Aorta (tissue), 4 donors: Measurements from ENCODE around the gene SERINC5. TPM values are rescaled to one million over a fixed set of nuclear protein-coding genes. Genes with fewer than 3 reads are reported as not detected.

ENCODE experiments used
- polyA plus RNA-seq, 2 donors: library from polyadenylated mRNA; stranded (reverse); fragments of 200-250 nt; gene quantifications; one replicate each; pipeline ENCODE4 v1.2.3, GENCODE V29; 2013
- total RNA-seq, 2 donors: library from RNA; stranded (reverse); fragmentation: NEBNext Ultra II Directional; extraction: Animal tissue kit (Norgen Biotek cat#: 25700); gene quantifications; one replicate each; pipeline ENCODE4 v1.2.1, GENCODE V29; 2021
- donor health status: healthy with polysubstance abuse.
- donor health status: Bipolar disorder and iron deficiency.
- donor health status: DM: no; HTN: no; CAD: no.
- donor health status: DM: yes; HTN: yes; CAD: no.

The SERINC5 gene
- total and polyA plus RNA-seq, 4 donors, result 1.4 to 22.1 (median 8.6) TPM

Other genes with a start within 250 kb of the SERINC5 start
- 10 to 100 TPM in 1 of 2 donors, 1 to 10 TPM in 1; 2.9 to 23.6 TPM for gene THBS4, start 220.7 kb downstream of the SERINC5 start, total RNA-seq
- under 1 TPM in 1 of 2 donors, not detected in 1; 0.36 TPM for gene THBS4, start 220.7 kb downstream of the SERINC5 start, polyA plus RNA-seq
- not detected for gene SPZ1, start 64.0 kb upstream of the SERINC5 start, total RNA-seq
- not detected for gene SPZ1, start 64.0 kb upstream of the SERINC5 start, polyA plus RNA-seq
- gene ZFYVE16, start 152.0 kb upstream of the SERINC5 start, total RNA-seq, result 10 to 100 TPM; 43.3 to 57.6 TPM
- gene ZFYVE16, start 152.0 kb upstream of the SERINC5 start, polyA plus RNA-seq, result 10 to 100 TPM in 1 of 2 donors, 1 to 10 TPM in 1; 8.1 to 14.6 TPM
- 1 to 10 TPM; 1.9 to 4.4 TPM for gene FAM151B, start 232.1 kb upstream of the SERINC5 start, total RNA-seq
- gene FAM151B, start 232.1 kb upstream of the SERINC5 start, polyA plus RNA-seq, result 1 to 10 TPM in 1 of 2 donors, under 1 TPM in 1; 0.95 to 3.3 TPM